Measurements from ENCODE around the gene OR52R1.

GRCh38 chr11:4851033-4851432 lies 46.9 kb upstream of the OR52R1 start:
- TF ChIP-seq EZH2phosphoT487 (IDR thresholded peaks at IDR 0.05; ENCODE audit: borderline replicate concordance, low read depth, low read length): no peak
- TF ChIP-seq CTCF (conservative IDR thresholded peaks at IDR 0.05; ENCODE audit: low read length): no peak
